Neural cell (in vitro differentiated cells): ENCODE results near the gene NPAS2.

ENCODE experiments used
- EP300 ChIP-seq: fragments of 450-650 bp; conservative IDR thresholded peaks from 2 replicates; pipeline ENCODE4 v1.6.1; 2014; ENCODE audit warnings: antibody characterized with exemption, mild to moderate bottlenecking, moderate library complexity; ENCODE audit not compliant: poor library complexity, severe bottlenecking
- POLR2AphosphoS5 ChIP-seq: IDR thresholded peaks from 2 replicates; pipeline ENCODE4 v1.6.1; 2012
- TF ChIP-seq, protein P1 (sequence below): fragments of 450-650 bp; IDR thresholded peaks from 2 replicates; pipeline ENCODE4 v1.5.1; 2014; ENCODE audit warnings: antibody characterized with exemption, mild to moderate bottlenecking, moderate library complexity; ENCODE audit not compliant: poor library complexity, severe bottlenecking

DNA sequence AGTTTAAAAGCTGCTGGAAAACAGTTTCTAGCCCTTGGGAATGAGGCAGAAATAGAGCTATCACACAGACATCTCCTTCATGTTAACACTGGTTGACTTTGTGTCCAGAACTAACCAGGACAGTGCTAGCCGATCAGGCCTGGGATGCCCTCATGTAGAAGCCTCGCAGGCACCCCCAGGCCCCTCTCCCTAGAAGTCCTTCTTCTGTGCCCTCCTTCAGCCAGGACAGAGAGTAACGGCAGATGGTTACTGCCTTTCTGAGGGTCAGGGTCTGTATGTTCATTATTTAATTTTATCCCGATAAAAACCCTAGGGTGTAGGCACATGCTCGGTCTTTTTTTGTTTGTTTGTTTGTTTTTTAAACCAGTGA, 171.4 kb downstream of the NPAS2 start:
- TF ChIP-seq EP300 (no peak), POLR2AphosphoS5 (no peak)
- TF ChIP-seq, protein P1, sequence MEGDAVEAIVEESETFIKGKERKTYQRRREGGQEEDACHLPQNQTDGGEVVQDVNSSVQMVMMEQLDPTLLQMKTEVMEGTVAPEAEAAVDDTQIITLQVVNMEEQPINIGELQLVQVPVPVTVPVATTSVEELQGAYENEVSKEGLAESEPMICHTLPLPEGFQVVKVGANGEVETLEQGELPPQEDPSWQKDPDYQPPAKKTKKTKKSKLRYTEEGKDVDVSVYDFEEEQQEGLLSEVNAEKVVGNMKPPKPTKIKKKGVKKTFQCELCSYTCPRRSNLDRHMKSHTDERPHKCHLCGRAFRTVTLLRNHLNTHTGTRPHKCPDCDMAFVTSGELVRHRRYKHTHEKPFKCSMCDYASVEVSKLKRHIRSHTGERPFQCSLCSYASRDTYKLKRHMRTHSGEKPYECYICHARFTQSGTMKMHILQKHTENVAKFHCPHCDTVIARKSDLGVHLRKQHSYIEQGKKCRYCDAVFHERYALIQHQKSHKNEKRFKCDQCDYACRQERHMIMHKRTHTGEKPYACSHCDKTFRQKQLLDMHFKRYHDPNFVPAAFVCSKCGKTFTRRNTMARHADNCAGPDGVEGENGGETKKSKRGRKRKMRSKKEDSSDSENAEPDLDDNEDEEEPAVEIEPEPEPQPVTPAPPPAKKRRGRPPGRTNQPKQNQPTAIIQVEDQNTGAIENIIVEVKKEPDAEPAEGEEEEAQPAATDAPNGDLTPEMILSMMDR, result no peak
